DND-41 (cell line): ENCODE results near the gene APOBR.
"Not testable (repeated sequence)": the region's sequence is repeated elsewhere in the genome, so short reads cannot be mapped to it uniquely, and the experiment has no call there.

ENCODE experiments used
- ATAC-seq: fragments of 200-7000 bp; cut with Tn5 transposase; 3 replicates; pipeline ENCODE4 v1.9.1; 2021; ENCODE audit warnings: low read depth; ENCODE audit not compliant: insufficient read depth
- DNase-seq: peaks from one replicate; pipeline ENCODE4 v3.0.0-alpha.2; 2020
- H2AFZ ChIP-seq: 2 replicates; pipeline ENCODE4 v1.6.0; 2012; ENCODE audit warnings: low read depth, low read length
- H3K27ac ChIP-seq: 2 replicates; pipeline ENCODE4 v1.5.1; 2012; ENCODE audit warnings: low read length, inconsistent platforms
- H3K27me3 ChIP-seq: fragments of 200-600 bp; sonication (generic); 2 replicates; pipeline ENCODE4 v1.6.0; 2012; ENCODE audit warnings: low read length, mild to moderate bottlenecking, inconsistent platforms; ENCODE audit not compliant: insufficient read depth, poor library complexity
- H3K36me3 ChIP-seq: 2 replicates; pipeline ENCODE4 v1.5.1; 2012; ENCODE audit warnings: low read length, inconsistent platforms; ENCODE audit not compliant: insufficient read depth
- H3K4me1 ChIP-seq: 2 replicates; pipeline ENCODE4 v1.5.1; 2012; ENCODE audit warnings: mild to moderate bottlenecking, low read length; ENCODE audit not compliant: insufficient read depth
- H3K4me2 ChIP-seq: 2 replicates; pipeline ENCODE4 v1.6.0; 2012; ENCODE audit warnings: mild to moderate bottlenecking, moderate library complexity, low read length, inconsistent platforms; ENCODE audit not compliant: insufficient read depth
- H3K4me3 ChIP-seq, 2 experiments: fragments of 200-600 bp in 1 of 2; shearing (Covaris generic) in 1 of 2; 2 replicates each; pipeline ENCODE4 v1.5.1; 2012 to 2016; ENCODE audit warnings: inconsistent platforms in 2 of 2, low read length in 2 of 2, mild to moderate bottlenecking in 2 of 2, low read depth in 1 of 2, moderate library complexity in 1 of 2
- H3K79me2 ChIP-seq: 2 replicates; pipeline ENCODE4 v1.6.0; 2012; ENCODE audit warnings: low read length, inconsistent platforms; ENCODE audit not compliant: insufficient read depth
- H3K9ac ChIP-seq: 2 replicates; pipeline ENCODE4 v1.6.0; 2012; ENCODE audit warnings: low read depth, mild to moderate bottlenecking, inconsistent platforms, low read length, moderate library complexity
- H3K9me3 ChIP-seq: 2 replicates; pipeline ENCODE4 v1.5.1; 2012; ENCODE audit warnings: low read length, moderate library complexity, mild to moderate bottlenecking, inconsistent platforms; ENCODE audit not compliant: insufficient read depth, severe bottlenecking
- H4K20me1 ChIP-seq: 2 replicates; pipeline ENCODE4 v1.6.0; 2012; ENCODE audit warnings: low read length; ENCODE audit not compliant: insufficient read depth
- EZH2 ChIP-seq: IDR thresholded peaks from 3 replicates; pipeline ENCODE4 v1.6.1; 2012; ENCODE audit warnings: borderline replicate concordance, low read depth, mild to moderate bottlenecking, moderate library complexity, low read length, inconsistent platforms; ENCODE audit not compliant: severe bottlenecking
- TF ChIP-seq, protein P1 (sequence below): IDR thresholded peaks from 2 replicates; pipeline ENCODE4 v1.5.1; 2012; ENCODE audit warnings: borderline replicate concordance, low read length, moderate library complexity, mild to moderate bottlenecking; ENCODE audit not compliant: poor library complexity, severe bottlenecking; ENCODE audit errors: extremely low read depth

Gene APOBR

DNA sequence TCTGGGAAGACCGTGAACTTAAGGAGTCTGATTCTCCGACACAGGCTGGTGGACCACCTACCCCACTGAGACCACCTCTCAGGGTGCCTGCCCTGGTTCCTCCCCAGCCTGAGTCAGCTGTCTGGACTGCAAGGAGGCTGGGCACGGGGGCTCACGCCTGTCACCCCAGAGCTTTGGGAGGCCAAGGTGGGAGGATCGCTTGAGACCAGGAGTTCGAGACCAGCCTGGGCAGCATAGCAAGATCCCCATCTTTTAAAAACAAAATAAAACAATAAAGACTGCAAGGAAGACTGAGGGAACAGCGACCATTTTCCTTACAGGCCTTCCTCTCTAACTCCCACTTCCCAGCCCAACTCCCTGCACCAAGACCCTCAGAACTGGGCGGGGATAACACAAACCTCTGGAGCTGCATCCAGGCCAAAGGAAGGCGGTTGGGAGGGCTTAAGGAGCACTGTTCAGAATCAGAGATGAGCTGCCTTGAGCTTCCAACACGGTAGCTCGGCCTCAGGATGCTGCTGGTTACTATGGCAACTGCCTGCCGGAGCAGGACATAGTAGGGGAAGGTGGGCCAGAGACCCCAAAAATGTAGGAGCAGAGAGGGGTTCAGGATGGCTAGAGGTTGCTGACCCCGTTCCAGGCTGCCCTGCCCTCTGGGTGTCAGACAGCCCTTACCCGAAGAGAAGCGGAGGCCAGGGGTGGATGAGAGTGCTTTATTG lies 4.4 kb downstream of the APOBR start:
- peaks cover 18% of the 10 kb centered on the region for H3K4me1 ChIP-seq
- H3K9ac ChIP-seq, result no peak overlapping the region
- no peak overlapping the region for H3K4me2 ChIP-seq
- H3K9me3 ChIP-seq, result no peaks in the 10 kb centered on the region
- DNase-seq (no peak), ATAC-seq (no peak)
- no peaks in the 10 kb centered on the region for H3K79me2 ChIP-seq
- H3K27ac ChIP-seq, result no peak overlapping the region
- H2AFZ ChIP-seq, result no peak overlapping the region
- no peaks in the 10 kb centered on the region for H3K27me3 ChIP-seq
- TF ChIP-seq, protein P1, sequence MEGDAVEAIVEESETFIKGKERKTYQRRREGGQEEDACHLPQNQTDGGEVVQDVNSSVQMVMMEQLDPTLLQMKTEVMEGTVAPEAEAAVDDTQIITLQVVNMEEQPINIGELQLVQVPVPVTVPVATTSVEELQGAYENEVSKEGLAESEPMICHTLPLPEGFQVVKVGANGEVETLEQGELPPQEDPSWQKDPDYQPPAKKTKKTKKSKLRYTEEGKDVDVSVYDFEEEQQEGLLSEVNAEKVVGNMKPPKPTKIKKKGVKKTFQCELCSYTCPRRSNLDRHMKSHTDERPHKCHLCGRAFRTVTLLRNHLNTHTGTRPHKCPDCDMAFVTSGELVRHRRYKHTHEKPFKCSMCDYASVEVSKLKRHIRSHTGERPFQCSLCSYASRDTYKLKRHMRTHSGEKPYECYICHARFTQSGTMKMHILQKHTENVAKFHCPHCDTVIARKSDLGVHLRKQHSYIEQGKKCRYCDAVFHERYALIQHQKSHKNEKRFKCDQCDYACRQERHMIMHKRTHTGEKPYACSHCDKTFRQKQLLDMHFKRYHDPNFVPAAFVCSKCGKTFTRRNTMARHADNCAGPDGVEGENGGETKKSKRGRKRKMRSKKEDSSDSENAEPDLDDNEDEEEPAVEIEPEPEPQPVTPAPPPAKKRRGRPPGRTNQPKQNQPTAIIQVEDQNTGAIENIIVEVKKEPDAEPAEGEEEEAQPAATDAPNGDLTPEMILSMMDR, result no peak
- TF ChIP-seq EZH2, result no peak
- H4K20me1 ChIP-seq, result no peaks in the 10 kb centered on the region
- H3K36me3 ChIP-seq, result no peaks in the 10 kb centered on the region
- no peak overlapping the region for H3K4me3 ChIP-seq

DNA sequence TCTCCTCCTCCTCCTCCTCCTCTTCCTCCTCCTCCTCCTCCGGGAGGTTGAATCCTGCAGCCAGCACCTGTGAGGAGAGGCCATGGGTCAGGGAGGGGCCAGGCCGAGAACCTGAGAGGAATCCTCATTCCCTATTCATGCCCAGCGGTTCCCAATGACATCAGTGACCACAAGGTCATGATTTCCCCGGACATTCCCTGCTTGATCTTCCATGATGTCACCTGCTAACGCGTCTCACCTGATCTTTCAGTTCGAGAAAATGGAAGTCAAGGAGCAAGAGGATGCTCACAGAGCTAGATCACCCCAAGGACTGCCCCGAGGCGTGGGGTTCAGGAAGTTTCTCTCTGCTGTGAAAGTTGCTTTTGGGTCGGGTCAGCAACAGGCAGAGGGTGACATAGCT lies 5.4 kb downstream of the APOBR start:
- DNase-seq (no peak), ATAC-seq (no peak)
- Histone ChIP-seq H3K9ac (no peak overlapping the region), H3K4me3 (no peak overlapping the region), H3K27ac (no peak overlapping the region), H3K27me3 (no peaks in the 10 kb centered on the region), H3K79me2 (no peaks in the 10 kb centered on the region), H3K4me1 (peaks cover 9% of the 10 kb centered on the region), H2AFZ (no peak overlapping the region), H3K36me3 (no peaks in the 10 kb centered on the region), H3K9me3 (no peaks in the 10 kb centered on the region), H3K4me2 (no peak overlapping the region), H4K20me1 (no peaks in the 10 kb centered on the region)
- TF ChIP-seq, protein P1, result no peak
- TF ChIP-seq EZH2, result no peak

DNA sequence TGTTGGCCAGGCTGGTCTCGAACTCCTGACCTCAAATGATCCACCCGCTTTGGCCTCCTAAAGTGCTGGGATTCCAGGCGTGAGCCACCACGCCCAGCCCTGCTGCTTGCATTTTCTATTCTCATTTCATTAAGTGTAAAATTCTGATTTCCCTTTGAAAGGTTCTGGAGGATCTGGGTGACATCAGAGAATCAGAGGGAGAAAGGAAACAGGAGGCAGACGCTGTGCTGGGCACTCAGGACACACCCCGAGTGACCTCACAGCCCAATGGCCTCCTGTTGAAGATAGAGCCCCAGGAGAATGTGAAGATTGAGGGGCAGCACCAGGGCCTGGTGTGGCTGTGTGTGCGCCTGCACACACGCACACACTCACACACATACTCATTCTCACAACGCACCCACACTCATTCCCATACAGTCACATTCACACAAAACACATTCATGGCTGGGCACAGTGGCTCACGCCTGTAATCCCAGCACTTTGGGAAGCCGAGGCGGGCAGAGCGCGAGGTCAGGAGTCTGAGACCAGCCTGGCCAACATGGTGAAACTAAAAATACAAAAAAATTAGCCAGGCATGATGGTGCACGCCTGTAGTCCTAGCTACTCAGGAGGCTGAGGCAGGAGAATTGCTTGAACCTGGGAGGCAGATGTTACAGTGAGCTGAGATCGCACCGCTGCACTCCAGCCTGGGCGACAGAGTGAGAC lies 6.2 kb downstream of the APOBR start:
- H3K27ac ChIP-seq, ATAC-seq, H3K79me2 ChIP-seq, H2AFZ ChIP-seq, H3K27me3 ChIP-seq, H3K9ac ChIP-seq, H3K36me3 ChIP-seq, H3K9me3 ChIP-seq, DNase-seq, H4K20me1 ChIP-seq, H3K4me3 ChIP-seq, H3K4me1 ChIP-seq, H3K4me2 ChIP-seq: not testable (repeated sequence)

DNA sequence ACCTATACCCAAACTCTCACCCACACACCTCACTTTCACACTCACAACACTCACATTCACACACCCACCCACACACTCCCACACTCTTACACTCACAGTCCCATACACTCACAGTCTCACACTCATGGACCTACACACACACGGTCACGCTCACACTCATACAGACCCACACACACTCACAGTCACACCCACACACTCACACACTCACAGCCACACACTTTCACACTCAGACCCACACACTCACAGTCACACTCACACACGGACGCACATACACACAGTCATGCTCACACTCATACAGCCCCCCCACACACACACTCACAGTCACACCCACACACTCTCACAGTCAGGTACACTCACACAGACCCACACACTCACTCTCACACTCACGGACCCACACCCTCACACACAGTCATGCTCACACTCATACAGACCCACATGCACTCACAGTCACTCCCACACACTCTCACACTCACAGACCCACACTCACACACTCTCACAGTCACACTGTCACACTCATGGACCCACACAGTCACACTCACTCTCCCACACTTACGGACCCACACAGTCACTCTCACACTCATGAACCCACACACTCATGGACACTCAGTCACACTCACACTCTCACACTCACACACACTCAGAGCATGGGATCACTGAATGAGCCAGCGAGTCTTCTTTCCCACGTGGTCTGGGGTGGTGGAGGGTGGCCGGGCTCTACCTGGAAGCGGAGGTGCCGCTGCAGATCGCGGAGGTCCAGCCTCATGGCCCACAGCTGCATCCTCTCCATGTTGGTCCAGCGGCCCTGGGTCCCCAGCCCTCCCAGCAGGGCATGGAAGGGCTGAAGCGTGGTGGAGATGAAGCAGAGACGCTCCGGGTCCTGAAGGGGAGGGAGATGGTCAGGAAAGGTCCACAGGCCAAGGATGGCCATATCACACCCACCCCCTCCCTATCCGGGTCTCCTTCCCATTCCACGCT lies 7.1 kb downstream of the APOBR start:
- Histone ChIP-seq H2AFZ (no peak overlapping the region), H4K20me1 (no peaks in the 10 kb centered on the region), H3K36me3 (no peaks in the 10 kb centered on the region), H3K9ac (no peak overlapping the region), H3K27me3 (no peaks in the 10 kb centered on the region), H3K27ac (no peak overlapping the region), H3K79me2 (no peaks in the 10 kb centered on the region), H3K9me3 (no peaks in the 10 kb centered on the region), H3K4me2 (no peak overlapping the region), H3K4me3 (no peak overlapping the region), H3K4me1 (no peaks in the 10 kb centered on the region)
- no peak for ATAC-seq
- TF ChIP-seq, protein P1, result no peak
- no peak for TF ChIP-seq EZH2
- DNase-seq, result no peak
